ENCODE measurements around the gene ERMP1.

The ERMP1 gene

GRCh38 chr9:5854063-5854790 lies 21.3 kb upstream of the ERMP1 start:
- H3K4me3 ChIP-seq (ENCODE audit: low read depth, low read length), result no peak overlapping the region
- TF ChIP-seq, protein P1, sequence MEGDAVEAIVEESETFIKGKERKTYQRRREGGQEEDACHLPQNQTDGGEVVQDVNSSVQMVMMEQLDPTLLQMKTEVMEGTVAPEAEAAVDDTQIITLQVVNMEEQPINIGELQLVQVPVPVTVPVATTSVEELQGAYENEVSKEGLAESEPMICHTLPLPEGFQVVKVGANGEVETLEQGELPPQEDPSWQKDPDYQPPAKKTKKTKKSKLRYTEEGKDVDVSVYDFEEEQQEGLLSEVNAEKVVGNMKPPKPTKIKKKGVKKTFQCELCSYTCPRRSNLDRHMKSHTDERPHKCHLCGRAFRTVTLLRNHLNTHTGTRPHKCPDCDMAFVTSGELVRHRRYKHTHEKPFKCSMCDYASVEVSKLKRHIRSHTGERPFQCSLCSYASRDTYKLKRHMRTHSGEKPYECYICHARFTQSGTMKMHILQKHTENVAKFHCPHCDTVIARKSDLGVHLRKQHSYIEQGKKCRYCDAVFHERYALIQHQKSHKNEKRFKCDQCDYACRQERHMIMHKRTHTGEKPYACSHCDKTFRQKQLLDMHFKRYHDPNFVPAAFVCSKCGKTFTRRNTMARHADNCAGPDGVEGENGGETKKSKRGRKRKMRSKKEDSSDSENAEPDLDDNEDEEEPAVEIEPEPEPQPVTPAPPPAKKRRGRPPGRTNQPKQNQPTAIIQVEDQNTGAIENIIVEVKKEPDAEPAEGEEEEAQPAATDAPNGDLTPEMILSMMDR (IDR thresholded peaks at IDR 0.05; ENCODE audit: control insufficient read depth, extremely low read depth, insufficient read depth), result no peak
- no peak for DNase-seq (ENCODE audit: low read depth)

- TF ChIP-seq, protein P1 (IDR thresholded peaks at IDR 0.05; ENCODE audit: control insufficient read depth, extremely low read depth, insufficient read depth), result no peak
- H3K4me3 ChIP-seq (ENCODE audit: low read depth, low read length), result no peak overlapping the region
- no peak for DNase-seq (ENCODE audit: low read depth)
Observed at GRCh38 chr9:5853617-5854016, 20.7 kb upstream of the ERMP1 start.

GRCh38 chr9:5852987-5853386 lies 20.1 kb upstream of the ERMP1 start:
- H3K4me3 ChIP-seq (ENCODE audit: low read depth, low read length), result no peak overlapping the region
- no peak for DNase-seq (ENCODE audit: low read depth)
- TF ChIP-seq, protein P1 (IDR thresholded peaks at IDR 0.05; ENCODE audit: control insufficient read depth, extremely low read depth, insufficient read depth), result no peak

DNA sequence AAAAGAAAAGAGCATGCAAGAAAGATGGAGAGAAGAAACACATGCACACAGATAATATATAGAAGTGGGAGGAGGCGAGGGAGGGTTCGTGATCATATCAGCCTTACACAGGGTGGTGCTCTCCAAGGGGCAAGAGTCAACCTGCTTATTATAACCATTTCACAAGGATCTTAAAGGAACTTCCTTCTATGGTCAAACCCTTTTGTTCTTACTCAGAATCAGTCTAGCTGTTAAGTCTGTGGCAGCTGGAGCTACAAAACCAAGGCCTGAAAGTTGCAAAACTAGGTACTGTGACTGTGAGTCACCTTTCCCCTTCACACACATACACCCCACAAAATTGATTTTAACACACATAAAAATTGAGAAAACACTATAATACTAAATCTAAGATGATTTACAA lies 18.5 kb upstream of the ERMP1 start:
- no peak overlapping the region for H3K4me3 ChIP-seq (ENCODE audit: low read depth, low read length)
- TF ChIP-seq, protein P1 (IDR thresholded peaks at IDR 0.05; ENCODE audit: control insufficient read depth, extremely low read depth, insufficient read depth), result no peak
- DNase-seq (ENCODE audit: low read depth), result no peak

DNA sequence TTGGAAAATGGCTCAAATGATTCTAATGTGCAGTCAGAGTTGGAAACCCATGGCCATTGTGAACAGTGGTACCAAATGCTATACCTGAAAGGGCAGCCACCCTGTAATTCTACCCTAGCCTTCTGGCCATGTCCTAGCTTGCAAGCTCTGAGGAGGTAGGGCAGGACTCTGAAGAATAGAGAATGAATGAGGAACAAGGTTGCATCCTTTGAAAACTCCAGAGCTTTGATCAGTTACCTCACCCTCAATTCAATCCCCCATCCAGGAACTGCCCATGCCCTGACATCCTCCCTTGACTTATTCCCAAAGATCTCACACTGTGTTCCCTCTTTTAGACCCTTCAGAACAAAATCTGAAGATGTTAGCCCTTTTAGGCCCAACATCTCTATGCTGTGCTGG lies 17.8 kb upstream of the ERMP1 start:
- TF ChIP-seq, protein P1 (IDR thresholded peaks at IDR 0.05; ENCODE audit: control insufficient read depth, extremely low read depth, insufficient read depth), result no peak
- no peak overlapping the region for H3K4me3 ChIP-seq (ENCODE audit: low read depth, low read length)
- no peak for DNase-seq (ENCODE audit: low read depth)

DNA sequence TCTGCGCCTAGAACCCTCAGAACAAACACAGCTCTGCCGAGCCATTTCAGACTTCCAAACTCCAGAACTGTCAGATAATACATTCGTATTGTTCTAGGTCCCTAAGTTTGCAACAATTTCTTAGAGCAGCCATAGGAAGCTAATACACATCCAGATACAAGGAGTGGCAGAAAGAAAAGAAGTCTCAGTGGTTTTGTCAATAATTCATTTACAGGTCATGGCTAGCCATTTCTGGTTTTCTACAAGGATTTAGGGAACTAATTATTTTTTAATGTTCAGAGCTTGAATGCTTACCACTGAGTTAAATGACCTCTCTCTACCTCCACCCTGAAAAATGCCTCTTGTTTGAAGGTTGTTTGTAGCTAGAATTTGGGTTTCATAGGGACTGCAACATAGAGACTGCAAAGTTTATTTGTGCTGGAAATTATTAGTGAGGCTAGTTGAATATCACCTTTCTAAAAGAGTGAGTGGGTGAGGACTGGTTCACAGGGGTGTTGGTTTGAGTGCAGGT lies 15.5 kb upstream of the ERMP1 start:
- no peak for DNase-seq (ENCODE audit: low read depth)
- no peak overlapping the region for H3K4me3 ChIP-seq (ENCODE audit: low read depth, low read length)
- TF ChIP-seq, protein P1 (IDR thresholded peaks at IDR 0.05; ENCODE audit: control insufficient read depth, extremely low read depth, insufficient read depth), result no peak

- H3K4me3 ChIP-seq (ENCODE audit: low read depth, low read length), result no peak overlapping the region
- peak; percentile 62 for DNase-seq (ENCODE audit: low read depth)
- TF ChIP-seq, protein P1 (IDR thresholded peaks at IDR 0.05; ENCODE audit: control insufficient read depth, extremely low read depth, insufficient read depth), result no peak
Observed at GRCh38 chr9:5846501-5846921, 13.6 kb upstream of the ERMP1 start.
